ENCODE results near the gene FBXL14.

FBXL14 gene

DNA sequence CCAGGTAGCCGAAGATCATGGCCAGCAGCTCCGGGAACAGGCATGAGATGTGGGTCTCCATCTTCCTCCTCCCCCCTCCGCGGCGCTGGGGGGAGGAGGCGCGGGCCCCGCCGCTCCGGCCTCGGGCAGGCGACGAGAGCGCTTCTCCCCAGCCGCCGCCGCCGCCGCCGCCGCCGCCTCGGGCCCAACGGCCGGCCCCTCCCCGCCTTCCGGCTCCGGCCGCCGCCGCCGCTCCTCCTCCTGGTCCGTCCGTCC lies 448 bp downstream of the FBXL14 start:
- DNase-seq (ENCODE audit: extremely low read depth, insufficient read length): peak; percentile 83
- no peaks in the 10 kb centered on the region for H3K27me3 ChIP-seq (replicated peaks; ENCODE audit: control insufficient read depth, insufficient read depth, low read length)
- TF ChIP-seq, protein P1, sequence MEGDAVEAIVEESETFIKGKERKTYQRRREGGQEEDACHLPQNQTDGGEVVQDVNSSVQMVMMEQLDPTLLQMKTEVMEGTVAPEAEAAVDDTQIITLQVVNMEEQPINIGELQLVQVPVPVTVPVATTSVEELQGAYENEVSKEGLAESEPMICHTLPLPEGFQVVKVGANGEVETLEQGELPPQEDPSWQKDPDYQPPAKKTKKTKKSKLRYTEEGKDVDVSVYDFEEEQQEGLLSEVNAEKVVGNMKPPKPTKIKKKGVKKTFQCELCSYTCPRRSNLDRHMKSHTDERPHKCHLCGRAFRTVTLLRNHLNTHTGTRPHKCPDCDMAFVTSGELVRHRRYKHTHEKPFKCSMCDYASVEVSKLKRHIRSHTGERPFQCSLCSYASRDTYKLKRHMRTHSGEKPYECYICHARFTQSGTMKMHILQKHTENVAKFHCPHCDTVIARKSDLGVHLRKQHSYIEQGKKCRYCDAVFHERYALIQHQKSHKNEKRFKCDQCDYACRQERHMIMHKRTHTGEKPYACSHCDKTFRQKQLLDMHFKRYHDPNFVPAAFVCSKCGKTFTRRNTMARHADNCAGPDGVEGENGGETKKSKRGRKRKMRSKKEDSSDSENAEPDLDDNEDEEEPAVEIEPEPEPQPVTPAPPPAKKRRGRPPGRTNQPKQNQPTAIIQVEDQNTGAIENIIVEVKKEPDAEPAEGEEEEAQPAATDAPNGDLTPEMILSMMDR (IDR thresholded peaks at IDR 0.05; ENCODE audit: insufficient read depth, low read length, poor library complexity, severe bottlenecking): no peak

GRCh38 chr12:1593174-1594005 lies 991 bp downstream of the FBXL14 start:
- Histone ChIP-seq H3K27me3 (replicated peaks; ENCODE audit: control insufficient read depth, insufficient read depth, low read length) (no peaks in the 10 kb centered on the region), H3K36me3 (ENCODE audit: control insufficient read depth, insufficient read depth, low read length) (no peaks in the 10 kb centered on the region), H3K4me3 (replicated peaks; ENCODE audit: low read depth, low read length) (peak overlapping the region; percentile 58)
- peak; percentile 78 for DNase-seq (ENCODE audit: extremely low read depth, insufficient read length)
- TF ChIP-seq, protein P1 (IDR thresholded peaks at IDR 0.05; ENCODE audit: insufficient read depth, low read length, poor library complexity, severe bottlenecking): no peak

More for the DNA sequence above, 448 bp downstream of the FBXL14 start:
- Histone ChIP-seq H3K36me3 (ENCODE audit: control insufficient read depth, insufficient read depth, low read length) (no peaks in the 10 kb centered on the region), H3K4me3 (replicated peaks; ENCODE audit: low read depth, low read length) (peak overlapping the region; percentile 58)

- H3K4me3 ChIP-seq (replicated peaks; ENCODE audit: low read depth, low read length): peak overlapping the region; percentile 58
- no peaks in the 10 kb centered on the region for H3K27me3 ChIP-seq (replicated peaks; ENCODE audit: control insufficient read depth, insufficient read depth, low read length)
- H3K36me3 ChIP-seq (ENCODE audit: control insufficient read depth, insufficient read depth, low read length): no peaks in the 10 kb centered on the region
- peak; percentile 77 for DNase-seq (ENCODE audit: extremely low read depth, insufficient read length)
- TF ChIP-seq, protein P1 (IDR thresholded peaks at IDR 0.05; ENCODE audit: insufficient read depth, low read length, poor library complexity, severe bottlenecking): no peak
Observed at GRCh38 chr12:1592444-1593173, 1.8 kb downstream of the FBXL14 start.

- H3K27me3 ChIP-seq (replicated peaks; ENCODE audit: control insufficient read depth, insufficient read depth, low read length): no peaks in the 10 kb centered on the region
- TF ChIP-seq, protein P1 (IDR thresholded peaks at IDR 0.05; ENCODE audit: insufficient read depth, low read length, poor library complexity, severe bottlenecking): no peak
- no peak for DNase-seq (ENCODE audit: extremely low read depth, insufficient read length)
- H3K36me3 ChIP-seq (ENCODE audit: control insufficient read depth, insufficient read depth, low read length): no peaks in the 10 kb centered on the region
- H3K4me3 ChIP-seq (replicated peaks; ENCODE audit: low read depth, low read length): peak overlapping the region; percentile 53
Observed at GRCh38 chr12:1591543-1591942, 2.8 kb downstream of the FBXL14 start.

GRCh38 chr12:1591034-1591433 lies 3.3 kb downstream of the FBXL14 start:
- H3K4me3 ChIP-seq (replicated peaks; ENCODE audit: low read depth, low read length): no peak overlapping the region; the same call in 1 of the 2 replicates
- DNase-seq (ENCODE audit: extremely low read depth, insufficient read length): no peak
- no peaks in the 10 kb centered on the region for H3K27me3 ChIP-seq (replicated peaks; ENCODE audit: control insufficient read depth, insufficient read depth, low read length)
- no peaks in the 10 kb centered on the region for H3K36me3 ChIP-seq (ENCODE audit: control insufficient read depth, insufficient read depth, low read length)
- TF ChIP-seq, protein P1 (IDR thresholded peaks at IDR 0.05; ENCODE audit: insufficient read depth, low read length, poor library complexity, severe bottlenecking): peak; percentile 14
